Measurements from ENCODE around the gene TMEM63B.
"Not testable (repeated sequence)": the region's sequence is repeated elsewhere in the genome, so short reads cannot be mapped to it uniquely, and the experiment has no call there.

The TMEM63B gene

DNA sequence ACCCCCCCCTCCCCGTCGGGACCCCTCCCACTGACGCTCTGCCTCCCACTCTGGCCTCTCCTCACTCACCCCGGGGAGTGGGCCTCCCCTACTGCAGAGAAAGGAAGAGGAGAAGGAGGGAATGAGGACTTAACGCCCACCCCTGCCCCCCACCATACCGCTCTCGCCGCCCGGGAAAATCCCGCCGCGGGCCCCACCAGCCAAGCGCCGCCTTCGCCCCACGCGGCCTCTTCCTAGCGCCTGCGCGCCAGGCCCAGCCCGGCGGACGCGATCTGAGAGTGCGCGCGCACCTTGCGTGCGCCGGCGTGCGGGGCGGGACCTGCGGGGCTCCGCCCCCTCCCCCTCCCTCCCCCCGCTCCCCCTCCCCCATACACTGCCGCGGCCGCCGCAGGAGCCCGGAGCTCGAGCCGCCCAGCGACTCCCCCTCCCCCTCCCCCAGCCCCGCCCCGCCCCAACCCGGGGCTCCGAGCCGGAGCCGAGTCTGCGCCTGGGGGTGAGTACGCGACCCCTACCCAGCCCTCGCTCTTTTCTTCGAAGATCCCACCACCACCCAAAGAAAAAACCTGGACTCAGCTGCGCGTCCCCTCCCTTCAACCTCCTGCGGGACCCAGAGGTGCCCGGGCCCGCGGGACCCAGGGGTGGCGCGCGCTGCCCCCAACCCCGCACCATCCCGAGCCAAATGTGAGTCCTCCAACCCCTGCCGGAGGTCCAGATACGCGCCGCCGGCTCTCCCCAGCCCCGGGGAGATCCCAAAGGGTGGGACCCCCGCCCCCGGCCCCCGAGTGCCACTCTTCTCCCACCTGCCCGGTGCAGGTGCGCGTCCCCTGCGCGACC, at the start of gene TMEM63B, which contains the start of gene MRPL14:
TMEM63B (plus strand) TSS at position 369 of the 834 bp plus-strand sequence. CDS start 7,031 bp downstream, outside the sequence.
MRPL14 (minus strand) TSS at position 267 of the 834 bp plus-strand sequence. CDS start 10,841 bp downstream, outside the sequence.
- DNase-seq, result peak; percentile 74

DNA sequence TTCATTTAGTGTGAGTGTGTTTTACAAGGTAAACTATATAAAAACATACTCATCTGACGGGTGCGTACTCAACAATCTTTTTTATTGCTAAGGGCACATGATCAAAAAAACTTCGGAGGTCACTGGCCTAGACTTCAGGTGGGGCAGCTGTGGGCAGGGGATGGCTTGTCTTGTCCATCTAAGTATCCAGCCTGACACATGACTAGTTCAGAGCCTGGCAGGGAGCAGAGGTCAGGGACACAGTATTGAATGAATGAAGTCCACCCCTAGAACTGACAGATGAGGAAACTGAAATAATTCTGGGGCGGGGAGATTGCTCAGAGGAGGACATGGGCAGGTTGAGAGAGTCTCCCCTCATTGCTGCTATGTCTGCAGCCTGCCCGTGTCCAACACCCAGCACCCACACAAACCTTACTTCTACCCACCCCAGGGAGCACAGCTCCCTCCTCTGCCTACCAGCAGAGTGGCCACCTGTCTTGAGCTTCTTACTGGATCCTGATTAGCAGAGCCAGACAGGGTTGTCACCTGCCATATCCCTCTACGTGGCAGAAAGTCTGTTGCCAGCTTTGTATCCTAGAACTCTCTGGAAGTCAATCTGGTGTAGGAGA, 49.0 kb upstream of the TMEM63B start:
- DNase-seq, result no peak

DNA sequence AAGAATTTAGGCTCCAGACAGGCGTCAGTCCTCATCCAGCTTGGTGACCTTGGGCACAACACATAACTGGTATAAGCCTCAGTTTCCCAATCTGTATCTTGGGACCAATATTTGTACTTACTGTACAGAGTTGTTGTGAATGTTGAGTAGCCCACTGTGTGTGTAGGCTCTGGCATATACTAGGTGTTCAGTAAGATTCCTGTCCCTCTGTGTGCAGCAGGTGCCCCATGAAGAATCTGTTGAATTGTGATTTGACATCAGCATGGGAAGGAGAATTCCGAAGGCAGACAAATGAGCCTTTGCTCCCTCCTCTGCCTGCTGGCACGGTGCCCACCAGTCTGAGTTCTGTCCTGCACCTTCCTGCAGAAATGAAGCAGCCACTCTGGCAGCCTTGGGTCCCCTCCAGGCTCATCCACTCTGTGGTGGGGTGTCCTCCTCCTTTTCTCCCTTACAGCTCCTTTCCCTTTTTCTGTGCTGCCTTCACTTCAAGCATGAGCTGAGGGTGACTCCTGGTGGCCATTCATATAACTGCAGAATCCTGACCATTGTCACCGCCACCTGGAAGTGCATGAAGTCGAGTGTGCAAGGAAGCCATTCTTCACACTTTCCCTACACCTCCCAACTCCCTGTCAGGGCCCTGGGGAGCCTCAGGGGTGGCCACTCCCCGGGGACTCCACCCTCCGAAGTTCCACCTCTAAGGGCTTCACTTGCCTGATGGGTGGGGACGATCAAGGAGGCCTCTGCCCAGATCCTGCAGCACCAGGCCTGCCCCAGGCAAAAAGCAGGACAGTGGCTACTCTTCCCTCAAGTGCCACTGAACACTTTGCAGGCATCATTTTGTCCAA, 48.3 kb upstream of the TMEM63B start:
- DNase-seq, result no peak

DNA sequence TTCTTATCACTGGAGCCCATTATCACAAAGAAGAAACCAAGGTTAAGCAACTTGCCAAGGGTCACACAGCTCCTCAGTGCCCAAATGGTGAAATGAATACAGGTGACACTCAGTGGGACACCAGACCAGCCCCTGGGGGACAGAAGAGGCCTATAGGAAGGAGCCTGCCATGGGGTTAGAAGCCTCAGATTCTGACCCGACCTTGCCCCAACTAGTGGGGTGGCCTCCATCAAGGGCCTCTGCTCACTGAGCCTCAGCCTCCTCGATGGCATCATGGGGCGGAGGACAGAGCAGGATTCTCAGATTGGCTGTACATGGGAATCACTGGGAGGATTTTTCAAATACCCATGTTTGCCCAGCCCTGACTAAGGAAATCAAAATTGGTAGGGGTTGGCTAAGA, 47.7 kb upstream of the TMEM63B start:
- no peak for DNase-seq

GRCh38 chr6:44080561-44081521, 46.5 kb upstream of the TMEM63B start:
- DNase-seq, result no peak

- DNase-seq, result no peak
These were observed 45.6 kb upstream of the TMEM63B start for GRCh38 chr6:44081753-44082152.

- no peak for DNase-seq
These were observed 44.5 kb upstream of the TMEM63B start for GRCh38 chr6:44082872-44083321.

DNA sequence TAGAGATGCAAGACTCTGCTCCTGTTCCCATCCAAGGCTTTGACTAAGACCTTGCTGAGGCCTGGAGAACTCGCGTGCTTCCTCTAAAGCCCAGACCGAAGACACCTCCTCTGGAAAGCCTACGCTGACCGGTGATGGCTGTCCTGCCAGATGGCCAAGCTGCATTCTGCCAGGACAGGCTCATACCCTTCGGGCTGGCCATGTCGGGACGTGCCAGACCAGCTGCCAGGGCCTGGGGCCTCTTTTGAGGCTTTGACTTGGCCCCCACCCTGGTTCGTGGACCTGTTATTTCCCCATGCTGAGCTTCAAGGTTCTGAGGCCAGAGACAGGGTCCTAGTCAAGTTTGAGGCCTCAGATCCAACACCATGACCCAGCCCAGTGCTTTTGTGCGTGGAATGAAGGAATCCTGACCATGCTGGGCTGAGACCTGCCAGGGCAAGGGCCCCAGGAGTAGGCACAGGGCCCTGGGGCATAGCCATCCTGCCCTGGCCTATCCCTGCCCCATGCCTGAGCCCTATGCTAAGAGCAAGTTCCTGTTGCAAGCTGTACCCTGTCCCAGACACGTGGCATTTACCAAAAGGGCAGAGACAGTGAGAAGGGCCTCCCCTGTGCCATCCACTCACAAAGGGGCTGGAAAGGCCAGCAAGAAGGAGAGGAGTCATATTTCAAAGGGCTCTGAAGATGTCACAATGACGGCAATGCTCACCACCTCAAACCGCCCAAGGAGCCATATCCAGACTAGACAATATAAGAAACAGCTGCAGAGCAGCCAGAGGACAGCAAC, 42.9 kb upstream of the TMEM63B start:
- no peak for DNase-seq

GRCh38 chr6:44085219-44085618, 42.1 kb upstream of the TMEM63B start:
- DNase-seq, result no peak

- no peak for DNase-seq
These were observed 40.3 kb upstream of the TMEM63B start for GRCh38 chr6:44086931-44087574.

GRCh38 chr6:44087623-44088022, 39.7 kb upstream of the TMEM63B start:
- DNase-seq, result no peak

- no peak for DNase-seq
These were observed 38.3 kb upstream of the TMEM63B start for GRCh38 chr6:44088827-44089590.

DNA sequence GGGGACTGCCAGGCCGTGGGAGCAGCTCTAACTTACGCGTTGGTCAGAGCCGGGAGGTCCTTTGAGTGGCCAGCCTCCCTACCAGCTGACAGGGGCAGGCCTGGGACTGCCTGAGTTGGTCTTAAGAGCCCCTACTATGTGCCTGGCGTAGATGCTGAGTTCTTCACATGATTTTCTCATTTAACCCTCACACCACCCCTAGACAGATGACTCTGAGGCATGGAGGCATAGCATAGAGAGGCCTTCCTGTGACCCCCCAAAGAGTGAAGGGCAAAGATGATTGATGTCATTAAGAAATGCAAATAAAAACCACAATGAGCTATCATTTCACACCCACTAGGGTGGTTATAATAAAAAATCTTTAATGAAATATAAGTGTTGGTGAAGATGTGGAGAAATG, 36.9 kb upstream of the TMEM63B start:
- no peak for DNase-seq

DNA sequence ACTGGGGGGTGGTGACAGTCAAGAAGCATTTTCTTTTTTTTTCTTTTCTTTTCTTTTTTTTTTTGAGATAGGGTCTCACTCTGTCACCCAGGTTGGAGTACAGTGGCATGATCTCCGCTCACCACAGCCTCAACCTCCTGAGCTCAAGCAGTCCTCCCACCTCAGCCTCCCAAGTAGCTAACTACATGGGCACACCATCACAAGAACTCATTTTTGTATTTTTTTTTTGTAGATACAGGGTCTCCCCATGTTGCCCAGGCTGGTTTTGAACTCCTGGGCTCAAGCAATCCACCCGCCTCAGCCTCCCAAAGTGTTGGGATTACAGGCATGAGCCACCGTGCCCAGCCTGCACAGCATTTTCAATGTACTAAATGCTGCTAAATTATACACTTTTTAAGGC, 36.0 kb upstream of the TMEM63B start:
- DNase-seq, result not testable (repeated sequence)

- DNase-seq, result no peak
These were observed 35.1 kb upstream of the TMEM63B start for GRCh38 chr6:44091981-44092884.

GRCh38 chr6:44093066-44093465, 34.3 kb upstream of the TMEM63B start:
- no peak for DNase-seq

DNA sequence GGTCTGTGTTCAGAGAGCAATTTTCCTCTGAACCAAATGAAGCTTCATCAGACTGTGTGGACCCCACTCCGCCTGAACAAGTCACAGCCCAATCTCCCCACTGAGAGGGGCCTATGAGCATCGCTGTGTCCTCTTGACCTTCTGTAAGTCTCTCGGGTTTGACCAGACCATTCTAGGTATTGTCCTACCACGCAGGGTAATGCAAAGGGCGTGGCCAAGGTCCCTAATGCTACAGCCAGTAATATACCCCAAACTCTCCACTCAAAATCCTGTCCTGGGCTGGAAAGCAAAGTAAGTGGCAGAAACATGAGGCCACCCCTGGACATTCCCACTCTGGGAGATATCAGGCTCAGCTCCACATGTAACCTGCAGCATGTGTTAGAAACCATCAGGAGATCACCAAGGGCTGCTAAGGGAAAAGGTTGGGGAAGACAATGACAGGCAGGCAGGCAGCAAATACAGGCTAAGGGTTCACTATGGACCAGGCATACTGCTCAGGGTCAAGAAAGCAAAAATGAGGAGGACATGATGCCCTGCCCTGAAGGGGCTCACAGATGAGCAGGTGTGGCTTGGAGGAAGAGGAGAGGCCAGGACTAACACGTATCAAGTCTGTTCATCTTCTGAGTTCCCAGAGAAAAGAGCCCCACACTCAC, 33.5 kb upstream of the TMEM63B start:
- DNase-seq, result no peak
